ENCODE data around the gene HOXC4. TPM values are rescaled to one million over a fixed set of nuclear protein-coding genes. Genes with fewer than 3 reads are reported as not detected.

Gene HOXC4
- total RNA-seq, 2 donors from 2014 or later = 0.62 TPM; not detected in 1

- Histone ChIP-seq H3K4me1 (replicated peaks) (no peaks in the 10 kb centered on the region), H3K9me3 (no peaks in the 10 kb centered on the region), H3K36me3 (no peaks in the 10 kb centered on the region), H3K27ac (no peak overlapping the region), H3K4me3 (no peak overlapping the region), H3K27me3 (replicated peaks; ENCODE audit: insufficient read depth) (peaks cover 69% of the 10 kb centered on the region)
- 3% methylated on average over 25 of the region's 25 CpGs for WGBS
- intact Hi-C loops (cut with DNase I) = no loop called here
- peak; percentile 20 for DNase-seq (ENCODE audit: low spot score)
- TF ChIP-seq POLR2AphosphoS5 (IDR thresholded peaks at IDR 0.05) (peak; percentile 79), POLR2A (IDR thresholded peaks at IDR 0.05) (no peak)
These were observed 37.1 kb upstream of the HOXC4 start for GRCh38 chr12:54016478-54016964.

- intact Hi-C loops (cut with DNase I) = no loop called here
- TF ChIP-seq CTCF (IDR thresholded peaks at IDR 0.05) = no peak
- no peak for TF ChIP-seq POLR2A (IDR thresholded peaks at IDR 0.05)
- TF ChIP-seq POLR2AphosphoS5 (IDR thresholded peaks at IDR 0.05) = no peak
- Histone ChIP-seq H3K4me3 (peak overlapping the region; percentile 9), H3K27me3 (replicated peaks; ENCODE audit: insufficient read depth) (peaks cover 69% of the 10 kb centered on the region), H3K4me1 (replicated peaks) (no peaks in the 10 kb centered on the region), H3K9me3 (no peaks in the 10 kb centered on the region), H3K36me3 (no peaks in the 10 kb centered on the region), H3K27ac (no peak overlapping the region)
- no peak for DNase-seq (ENCODE audit: low spot score)
- 2% methylated on average over 24 of the region's 24 CpGs for WGBS
These were observed 36.4 kb upstream of the HOXC4 start for GRCh38 chr12:54017027-54017788.

GRCh38 chr12:54017878-54018467 lies 35.7 kb upstream of the HOXC4 start:
- no peaks in the 10 kb centered on the region for H3K36me3 ChIP-seq
- no peak overlapping the region for H3K27ac ChIP-seq
- no peak for DNase-seq (ENCODE audit: low spot score)
- intact Hi-C loops (cut with DNase I) = no loop called here
- H3K9me3 ChIP-seq = no peaks in the 10 kb centered on the region
- H3K4me3 ChIP-seq = peak overlapping the region; percentile 9
- TF ChIP-seq CTCF (IDR thresholded peaks at IDR 0.05) (no peak), POLR2A (IDR thresholded peaks at IDR 0.05) (no peak), POLR2AphosphoS5 (IDR thresholded peaks at IDR 0.05) (peak; percentile 27)
- peaks cover 69% of the 10 kb centered on the region for H3K27me3 ChIP-seq (replicated peaks; ENCODE audit: insufficient read depth)
- WGBS = 3% methylated on average over 34 of the region's 34 CpGs
- no peaks in the 10 kb centered on the region for H3K4me1 ChIP-seq (replicated peaks)

GRCh38 chr12:54018468-54018984 lies 35.1 kb upstream of the HOXC4 start:
- TF ChIP-seq POLR2A (IDR thresholded peaks at IDR 0.05) (no peak), CTCF (IDR thresholded peaks at IDR 0.05) (no peak), POLR2AphosphoS5 (IDR thresholded peaks at IDR 0.05) (no peak)
- no peak for DNase-seq (ENCODE audit: low spot score)
- WGBS = 18% methylated on average over 29 of the region's 29 CpGs
- no peak overlapping the region for H3K4me3 ChIP-seq
- no peaks in the 10 kb centered on the region for H3K9me3 ChIP-seq
- H3K27ac ChIP-seq = no peak overlapping the region
- H3K27me3 ChIP-seq (replicated peaks; ENCODE audit: insufficient read depth) = peaks cover 68% of the 10 kb centered on the region
- intact Hi-C loops (cut with DNase I) = no loop called here
- no peaks in the 10 kb centered on the region for H3K4me1 ChIP-seq (replicated peaks)
- H3K36me3 ChIP-seq = no peaks in the 10 kb centered on the region

GRCh38 chr12:54019091-54019811 lies 34.4 kb upstream of the HOXC4 start:
- WGBS = 15% methylated on average over 43 of the region's 43 CpGs
- Histone ChIP-seq H3K27me3 (replicated peaks; ENCODE audit: insufficient read depth) (peaks cover 69% of the 10 kb centered on the region), H3K27ac (no peak overlapping the region), H3K4me3 (no peak overlapping the region), H3K4me1 (replicated peaks) (no peaks in the 10 kb centered on the region), H3K9me3 (no peaks in the 10 kb centered on the region), H3K36me3 (no peaks in the 10 kb centered on the region)
- TF ChIP-seq POLR2AphosphoS5 (IDR thresholded peaks at IDR 0.05) (no peak), POLR2A (IDR thresholded peaks at IDR 0.05) (no peak), CTCF (IDR thresholded peaks at IDR 0.05) (no peak)
- DNase-seq (ENCODE audit: low spot score) = no peak
- intact Hi-C loops (cut with DNase I) = no loop called here
